ENCODE results near the gene CHD6.

Gene CHD6, protein sequence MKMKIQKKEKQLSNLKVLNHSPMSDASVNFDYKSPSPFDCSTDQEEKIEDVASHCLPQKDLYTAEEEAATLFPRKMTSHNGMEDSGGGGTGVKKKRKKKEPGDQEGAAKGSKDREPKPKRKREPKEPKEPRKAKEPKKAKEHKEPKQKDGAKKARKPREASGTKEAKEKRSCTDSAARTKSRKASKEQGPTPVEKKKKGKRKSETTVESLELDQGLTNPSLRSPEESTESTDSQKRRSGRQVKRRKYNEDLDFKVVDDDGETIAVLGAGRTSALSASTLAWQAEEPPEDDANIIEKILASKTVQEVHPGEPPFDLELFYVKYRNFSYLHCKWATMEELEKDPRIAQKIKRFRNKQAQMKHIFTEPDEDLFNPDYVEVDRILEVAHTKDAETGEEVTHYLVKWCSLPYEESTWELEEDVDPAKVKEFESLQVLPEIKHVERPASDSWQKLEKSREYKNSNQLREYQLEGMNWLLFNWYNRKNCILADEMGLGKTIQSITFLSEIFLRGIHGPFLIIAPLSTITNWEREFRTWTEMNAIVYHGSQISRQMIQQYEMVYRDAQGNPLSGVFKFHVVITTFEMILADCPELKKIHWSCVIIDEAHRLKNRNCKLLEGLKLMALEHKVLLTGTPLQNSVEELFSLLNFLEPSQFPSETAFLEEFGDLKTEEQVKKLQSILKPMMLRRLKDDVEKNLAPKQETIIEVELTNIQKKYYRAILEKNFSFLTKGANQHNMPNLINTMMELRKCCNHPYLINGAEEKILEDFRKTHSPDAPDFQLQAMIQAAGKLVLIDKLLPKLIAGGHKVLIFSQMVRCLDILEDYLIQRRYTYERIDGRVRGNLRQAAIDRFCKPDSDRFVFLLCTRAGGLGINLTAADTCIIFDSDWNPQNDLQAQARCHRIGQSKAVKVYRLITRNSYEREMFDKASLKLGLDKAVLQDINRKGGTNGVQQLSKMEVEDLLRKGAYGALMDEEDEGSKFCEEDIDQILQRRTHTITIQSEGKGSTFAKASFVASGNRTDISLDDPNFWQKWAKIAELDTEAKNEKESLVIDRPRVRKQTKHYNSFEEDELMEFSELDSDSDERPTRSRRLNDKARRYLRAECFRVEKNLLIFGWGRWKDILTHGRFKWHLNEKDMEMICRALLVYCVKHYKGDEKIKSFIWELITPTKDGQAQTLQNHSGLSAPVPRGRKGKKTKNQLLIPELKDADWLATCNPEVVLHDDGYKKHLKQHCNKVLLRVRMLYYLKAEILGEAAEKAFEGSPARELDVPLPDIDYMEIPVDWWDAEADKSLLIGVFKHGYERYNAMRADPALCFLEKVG (N-terminal part only)

DNA sequence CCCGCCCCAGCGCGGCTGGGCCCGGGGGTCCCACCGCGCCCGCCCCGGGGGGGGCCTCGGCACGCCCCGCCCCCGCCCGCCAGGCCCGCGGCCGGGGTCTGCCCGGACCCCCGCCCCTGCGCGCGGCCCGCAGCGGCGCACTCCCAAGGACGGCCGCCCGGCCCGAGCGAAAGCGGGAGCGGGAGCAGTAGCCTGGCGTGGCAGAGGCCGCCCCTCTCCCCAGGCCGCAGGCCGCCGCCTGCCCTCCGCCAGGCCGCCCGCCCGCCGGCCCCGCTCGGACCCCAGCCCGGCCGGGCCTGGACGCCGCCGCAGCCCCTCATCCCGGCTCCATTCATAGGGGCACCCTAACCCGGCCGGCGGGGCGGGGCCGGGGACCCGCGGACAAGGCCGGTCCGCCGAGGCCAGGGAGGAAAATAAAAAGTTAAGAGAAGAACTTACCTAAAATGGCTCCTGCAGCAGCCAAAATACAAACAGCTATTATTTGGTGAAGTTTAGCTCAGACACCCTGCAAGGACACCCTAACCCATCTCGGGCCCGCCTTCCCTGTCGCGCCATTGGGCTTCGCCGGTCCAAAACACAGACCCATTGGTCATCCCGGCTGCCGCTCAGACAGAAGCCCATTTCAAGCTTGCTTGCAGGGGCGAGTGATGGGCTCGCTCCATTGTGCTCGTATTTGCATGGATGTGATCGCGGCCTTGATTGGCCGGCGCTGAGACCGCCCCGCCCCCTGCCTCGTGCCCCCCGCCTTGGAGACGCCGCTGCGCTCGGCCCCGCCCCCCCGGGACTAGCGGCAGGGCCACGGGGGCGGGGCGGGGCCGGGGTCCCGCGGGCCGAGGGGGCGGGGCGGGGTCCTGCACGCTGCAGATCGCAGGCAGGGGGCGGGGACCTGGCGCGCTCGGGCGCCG, at the start of gene CHD6:
CHD6 (minus strand) TSS at position 476 of the 905 bp plus-strand sequence. CDS start 67,040 bp downstream, outside the sequence.
- Histone ChIP-seq H3K9me3 (ENCODE audit: low read length) (no peaks in the 10 kb centered on the region), H4K20me1 (ENCODE audit: insufficient read depth, low read length) (no peaks in the 10 kb centered on the region), H3K4me3 (ENCODE audit: low read depth, low read length, poor library complexity, severe bottlenecking) (peak within 1 kb of the TSS; percentile 84), H3K4me2 (ENCODE audit: low read length) (peak within 1 kb of the TSS; percentile 98), H3K9ac (ENCODE audit: low read length) (peak within 1 kb of the TSS; percentile 74), H3K36me3 (ENCODE audit: insufficient read depth, low read length) (no peaks in the 10 kb centered on the region; the same call in 1 of the 2 replicates), H3K79me2 (ENCODE audit: insufficient read depth, low read length) (peaks cover 29% of the 10 kb centered on the region), H3K27me3 (ENCODE audit: insufficient read depth, low read length) (no peaks in the 10 kb centered on the region), H3K9me2 (ENCODE audit: low read depth, low read length) (no peaks in the 10 kb centered on the region), H3F3A (ENCODE audit: insufficient read depth, low read length) (no peaks in the 10 kb centered on the region), H2AFZ (ENCODE audit: low read length) (0 out of 2 replicates have a peak within 1 kb of the TSS, but pooled peaks have one; percentile 41), H3K4me1 (ENCODE audit: insufficient read depth, low read length, severe bottlenecking) (peaks cover 22% of the 10 kb centered on the region), H3K27ac (ENCODE audit: low read depth, low read length, poor library complexity, severe bottlenecking) (no peak within 1 kb of the TSS)
- no peak for TF ChIP-seq EZH2 (IDR thresholded peaks at IDR 0.05; ENCODE audit: borderline replicate concordance, low read length)
- TF ChIP-seq, protein P1, sequence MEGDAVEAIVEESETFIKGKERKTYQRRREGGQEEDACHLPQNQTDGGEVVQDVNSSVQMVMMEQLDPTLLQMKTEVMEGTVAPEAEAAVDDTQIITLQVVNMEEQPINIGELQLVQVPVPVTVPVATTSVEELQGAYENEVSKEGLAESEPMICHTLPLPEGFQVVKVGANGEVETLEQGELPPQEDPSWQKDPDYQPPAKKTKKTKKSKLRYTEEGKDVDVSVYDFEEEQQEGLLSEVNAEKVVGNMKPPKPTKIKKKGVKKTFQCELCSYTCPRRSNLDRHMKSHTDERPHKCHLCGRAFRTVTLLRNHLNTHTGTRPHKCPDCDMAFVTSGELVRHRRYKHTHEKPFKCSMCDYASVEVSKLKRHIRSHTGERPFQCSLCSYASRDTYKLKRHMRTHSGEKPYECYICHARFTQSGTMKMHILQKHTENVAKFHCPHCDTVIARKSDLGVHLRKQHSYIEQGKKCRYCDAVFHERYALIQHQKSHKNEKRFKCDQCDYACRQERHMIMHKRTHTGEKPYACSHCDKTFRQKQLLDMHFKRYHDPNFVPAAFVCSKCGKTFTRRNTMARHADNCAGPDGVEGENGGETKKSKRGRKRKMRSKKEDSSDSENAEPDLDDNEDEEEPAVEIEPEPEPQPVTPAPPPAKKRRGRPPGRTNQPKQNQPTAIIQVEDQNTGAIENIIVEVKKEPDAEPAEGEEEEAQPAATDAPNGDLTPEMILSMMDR (IDR thresholded peaks at IDR 0.05; ENCODE audit: low read length) = no peak

DNA sequence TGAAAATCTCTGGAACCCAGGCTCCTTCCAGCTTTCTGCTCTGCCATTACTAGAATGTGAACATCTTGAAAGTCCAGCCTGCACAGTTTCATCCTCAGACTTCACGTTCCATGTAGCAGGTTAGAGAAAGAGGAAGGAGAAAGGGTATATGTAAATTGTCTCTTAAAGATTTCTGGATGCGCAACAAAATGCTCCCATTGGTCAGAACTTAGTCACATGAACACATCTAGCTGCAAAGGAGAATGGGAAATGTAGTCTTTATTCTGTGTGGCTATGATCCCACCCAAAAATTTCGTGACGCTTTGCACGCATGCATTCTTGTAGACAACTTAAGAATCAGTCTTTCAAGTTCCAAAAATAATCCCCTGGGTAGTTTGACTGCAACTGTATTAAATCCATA, 46.4 kb upstream of the CHD6 start:
- Histone ChIP-seq H2AFZ (ENCODE audit: low read length) (peak overlapping the region; percentile 97), H3K9ac (ENCODE audit: low read length) (peak overlapping the region; percentile 49), H3K36me3 (ENCODE audit: insufficient read depth, low read length) (no peaks in the 10 kb centered on the region), H3K79me2 (ENCODE audit: insufficient read depth, low read length) (no peaks in the 10 kb centered on the region), H3K4me3 (ENCODE audit: low read depth, low read length, poor library complexity, severe bottlenecking) (peak overlapping the region; percentile 54), H3K9me3 (ENCODE audit: low read length) (peaks cover 3% of the 10 kb centered on the region; the same call in 1 of the 2 replicates), H3F3A (ENCODE audit: insufficient read depth, low read length) (no peaks in the 10 kb centered on the region), H3K4me1 (ENCODE audit: insufficient read depth, low read length, severe bottlenecking) (peaks cover 15% of the 10 kb centered on the region), H3K27ac (ENCODE audit: low read depth, low read length, poor library complexity, severe bottlenecking) (no peak overlapping the region), H3K27me3 (ENCODE audit: insufficient read depth, low read length) (no peaks in the 10 kb centered on the region; the same call in 1 of the 2 replicates), H3K4me2 (ENCODE audit: low read length) (peak overlapping the region; percentile 79), H4K20me1 (ENCODE audit: insufficient read depth, low read length) (no peaks in the 10 kb centered on the region), H3K9me2 (ENCODE audit: low read depth, low read length) (no peaks in the 10 kb centered on the region)
- TF ChIP-seq, protein P1 (IDR thresholded peaks at IDR 0.05; ENCODE audit: low read length) = no peak
- no peak for TF ChIP-seq EZH2 (IDR thresholded peaks at IDR 0.05; ENCODE audit: borderline replicate concordance, low read length)

Data from OCI-LY1 (cell line).